Stimulated activated CD8-positive, alpha-beta memory T cell treated with anti-CD3 and anti-CD28 coated beads, Interleukin-7, amount 100 ng/mL, for 24 hours (primary cell): Measurements from ENCODE around the gene CFAP46.
"Not testable (repeated sequence)": the region's sequence is repeated elsewhere in the genome, so short reads cannot be mapped to it uniquely, and the experiment has no call there.

Source experiments
- DNase-seq: peaks from one replicate; pipeline ENCODE4 v3.0.0-alpha.2; 2020; ENCODE audit warnings: low read depth

The CFAP46 gene

GRCh38 chr10:132804785-132805426 lies 137.5 kb downstream of the CFAP46 start:
- no peak for DNase-seq

- no peak for DNase-seq
These were observed 138.1 kb downstream of the CFAP46 start for GRCh38 chr10:132804287-132804686.

- DNase-seq: no peak
These were observed 138.8 kb downstream of the CFAP46 start for GRCh38 chr10:132803416-132804210.

DNA sequence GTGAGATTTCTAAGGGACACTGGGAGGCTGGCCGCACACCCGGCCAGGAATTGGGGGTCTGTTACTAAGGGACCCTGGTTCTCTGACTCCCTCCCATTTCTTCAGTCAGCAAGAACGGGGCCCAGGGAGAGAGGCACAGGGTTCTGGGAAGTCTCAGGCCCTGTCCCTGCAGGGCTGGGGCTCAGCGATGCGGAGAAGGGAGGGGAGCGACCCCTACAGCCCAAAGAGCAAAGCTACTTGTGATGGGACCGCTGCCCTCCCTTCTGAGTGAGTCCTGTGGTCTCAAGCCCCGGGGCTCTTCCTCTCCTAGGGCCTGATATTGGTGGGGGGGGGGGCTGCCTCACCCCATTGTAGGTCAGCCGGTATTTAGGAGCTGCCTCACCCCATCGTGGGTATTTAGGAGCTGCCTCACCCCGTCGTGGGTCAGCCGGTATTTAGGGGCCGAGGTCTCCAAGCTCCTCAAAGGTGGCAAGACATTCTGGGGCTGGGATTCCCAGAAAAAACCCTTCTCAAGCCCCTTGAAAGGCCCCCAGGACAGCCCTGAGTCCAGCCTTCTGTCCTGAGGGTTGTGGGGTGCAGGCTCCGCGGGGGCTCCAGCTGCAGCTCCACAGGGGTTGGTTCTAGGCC lies 139.6 kb downstream of the CFAP46 start:
- DNase-seq: no peak

- DNase-seq: no peak
These were observed 140.3 kb downstream of the CFAP46 start for GRCh38 chr10:132802048-132802447.

DNA sequence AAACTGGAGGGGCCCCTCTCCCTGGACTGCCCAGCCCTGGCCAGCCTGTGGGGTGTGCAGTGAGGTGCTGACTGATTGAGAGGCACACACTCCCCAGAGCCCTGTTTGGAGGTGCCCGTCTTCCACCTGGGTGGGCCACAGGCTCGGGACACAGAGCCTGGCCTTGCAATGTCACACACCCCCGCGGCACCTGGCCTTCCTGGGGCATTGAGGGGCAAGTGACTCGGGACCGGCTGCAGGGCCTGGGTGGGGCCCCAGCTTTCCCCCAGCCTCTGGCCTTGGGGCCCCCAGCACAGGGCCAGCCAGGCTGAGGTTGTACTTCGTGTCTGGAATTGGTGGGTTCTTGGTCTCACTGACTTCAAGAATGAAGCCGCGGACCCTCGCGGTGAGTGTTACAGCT lies 142.5 kb downstream of the CFAP46 start:
- no peak for DNase-seq

GRCh38 chr10:132798876-132799275 lies 143.5 kb downstream of the CFAP46 start:
- DNase-seq: no peak

GRCh38 chr10:132798403-132798802 lies 144.0 kb downstream of the CFAP46 start:
- DNase-seq: no peak

- DNase-seq: not testable (repeated sequence)
These were observed 144.4 kb downstream of the CFAP46 start for GRCh38 chr10:132797986-132798385.

GRCh38 chr10:132796846-132797245 lies 145.5 kb downstream of the CFAP46 start:
- DNase-seq: no peak

DNA sequence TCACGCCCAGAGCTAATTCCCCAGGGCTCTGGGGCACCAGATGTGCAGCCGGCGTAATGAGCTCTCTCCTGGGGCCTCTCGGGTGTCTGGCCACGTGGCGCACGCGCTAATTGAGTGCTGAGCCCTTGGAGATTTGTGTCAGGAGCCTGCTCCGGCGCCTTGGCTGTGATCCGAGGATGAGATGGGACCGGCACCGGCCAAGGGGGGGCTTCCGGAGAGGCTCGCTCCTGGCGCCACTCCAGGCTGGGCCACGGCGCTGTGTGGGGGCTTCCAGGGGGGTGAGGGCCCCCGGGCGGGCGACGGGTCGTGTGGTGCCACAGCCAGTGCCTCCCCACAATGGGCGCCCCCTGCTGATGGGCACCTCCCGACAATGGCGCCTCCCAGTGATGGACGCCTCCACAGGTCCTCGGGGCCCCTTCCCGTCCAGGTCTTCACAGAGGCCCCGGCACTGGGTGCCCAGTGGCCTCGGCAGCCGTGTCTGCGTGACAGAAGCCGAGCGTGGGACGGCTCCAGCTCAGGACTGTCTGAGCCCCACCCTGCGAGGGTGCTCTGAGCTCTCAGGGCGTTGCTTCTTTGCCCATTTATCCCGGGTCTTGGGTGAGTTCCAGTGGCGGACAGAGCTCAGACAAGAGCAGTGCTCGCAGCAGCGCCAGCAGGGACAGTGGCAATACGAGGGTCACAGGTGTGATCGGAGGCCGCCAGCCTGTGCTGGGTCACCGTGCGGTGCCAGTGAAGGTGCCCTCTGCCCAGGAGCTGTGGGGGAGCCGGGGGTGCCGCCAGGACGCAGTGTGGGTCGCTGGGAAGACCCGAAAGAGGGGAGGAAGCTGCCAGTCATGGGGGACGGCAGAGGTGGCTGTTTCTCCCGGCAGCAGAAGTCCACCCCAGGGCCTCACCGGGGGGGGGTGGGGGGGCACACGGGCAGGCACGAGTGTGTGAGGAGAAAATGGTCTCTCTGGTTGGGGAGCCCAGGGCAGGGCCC lies 148.2 kb downstream of the CFAP46 start:
- DNase-seq: no peak

DNA sequence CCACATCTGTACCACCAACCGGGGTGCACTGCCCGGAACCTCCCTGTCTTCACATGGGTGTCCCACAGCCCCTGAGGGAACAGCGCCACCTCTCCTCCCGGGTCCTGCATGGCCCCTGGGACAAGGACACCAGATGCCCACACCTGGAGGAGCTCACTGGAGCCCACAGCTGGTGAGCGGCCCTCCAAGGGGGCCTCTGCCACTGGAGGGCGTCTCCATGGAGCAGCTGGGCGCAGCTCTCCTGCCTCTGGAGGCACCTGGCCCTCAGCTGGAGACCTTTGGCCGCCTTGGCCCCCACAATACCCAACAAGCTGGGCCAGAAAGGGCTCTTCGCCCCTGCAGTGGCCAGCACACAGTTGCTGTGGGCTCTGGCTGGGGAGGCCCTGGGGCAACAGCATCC lies 149.2 kb downstream of the CFAP46 start:
- no peak for DNase-seq

DNA sequence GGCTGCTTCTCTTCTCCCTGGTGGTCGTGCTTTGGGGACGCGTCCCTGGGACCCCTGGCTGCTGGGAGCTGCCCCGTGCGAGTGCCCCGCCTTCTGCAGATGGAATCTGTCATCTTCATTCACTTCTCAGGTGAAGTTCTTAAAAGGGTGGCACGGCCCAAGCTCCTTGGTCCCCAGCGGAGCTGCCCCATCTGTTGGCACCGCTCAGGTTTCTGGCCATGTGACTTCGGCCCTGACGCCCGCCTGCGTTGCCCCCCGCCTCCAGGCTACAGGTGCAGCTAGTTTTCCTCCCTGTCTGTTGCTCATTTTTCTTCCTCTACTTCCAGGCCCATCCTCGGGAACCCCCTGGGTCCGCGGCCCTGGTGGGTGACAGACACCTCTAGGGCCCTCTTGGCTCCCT lies 149.6 kb downstream of the CFAP46 start:
- no peak for DNase-seq

DNA sequence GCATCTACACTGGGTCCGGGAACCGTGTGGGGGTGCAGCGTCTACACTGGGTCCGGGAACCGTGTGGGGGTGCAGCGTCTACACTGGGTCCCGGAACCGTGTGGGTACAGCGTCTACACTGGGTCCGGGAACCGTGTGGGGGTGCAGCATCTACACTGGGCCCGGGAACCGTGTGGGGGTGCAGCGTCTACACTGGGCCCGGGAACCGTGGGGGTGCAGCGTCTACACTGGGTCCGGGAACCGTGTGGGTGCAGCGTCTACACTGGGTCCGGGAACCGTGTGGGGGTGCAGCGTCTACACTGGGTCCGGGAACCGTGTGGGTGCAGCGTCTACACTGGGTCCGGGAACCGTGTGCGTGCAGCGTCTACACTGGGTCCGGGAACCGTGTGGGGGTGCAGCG lies 150.3 kb downstream of the CFAP46 start:
- not testable (repeated sequence) for DNase-seq

GRCh38 chr10:132790934-132791829 lies 151.2 kb downstream of the CFAP46 start:
- DNase-seq: no peak

- no peak for DNase-seq
These were observed 151.9 kb downstream of the CFAP46 start for GRCh38 chr10:132790470-132790869.

DNA sequence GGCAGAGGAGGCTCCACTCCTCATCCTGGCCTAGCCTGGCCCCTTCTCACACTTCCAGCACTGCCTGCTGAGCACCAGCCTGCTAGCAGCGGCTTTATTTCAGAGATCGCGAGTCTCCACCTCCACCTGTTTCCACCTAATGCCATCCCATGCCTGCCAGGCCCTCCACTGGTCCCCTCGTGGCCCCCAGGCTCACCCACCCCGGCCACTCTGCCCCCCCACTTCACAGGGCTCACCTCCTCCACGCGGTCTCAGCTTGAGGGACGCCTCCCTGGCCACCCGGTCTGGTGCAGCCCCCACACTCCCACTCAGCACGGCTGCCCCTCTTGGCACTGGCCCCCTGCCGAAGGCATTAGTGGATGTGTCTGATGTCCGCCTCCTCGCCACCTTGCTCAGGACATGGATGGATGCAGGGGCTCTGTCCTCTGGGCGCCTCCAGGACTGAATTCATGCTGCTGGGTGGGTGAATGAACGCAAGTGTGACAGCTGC lies 152.7 kb downstream of the CFAP46 start:
- no peak for DNase-seq

- no peak for DNase-seq
These were observed 153.5 kb downstream of the CFAP46 start for GRCh38 chr10:132788831-132789219.

- DNase-seq: no peak
These were observed 154.1 kb downstream of the CFAP46 start for GRCh38 chr10:132788180-132788830.

DNA sequence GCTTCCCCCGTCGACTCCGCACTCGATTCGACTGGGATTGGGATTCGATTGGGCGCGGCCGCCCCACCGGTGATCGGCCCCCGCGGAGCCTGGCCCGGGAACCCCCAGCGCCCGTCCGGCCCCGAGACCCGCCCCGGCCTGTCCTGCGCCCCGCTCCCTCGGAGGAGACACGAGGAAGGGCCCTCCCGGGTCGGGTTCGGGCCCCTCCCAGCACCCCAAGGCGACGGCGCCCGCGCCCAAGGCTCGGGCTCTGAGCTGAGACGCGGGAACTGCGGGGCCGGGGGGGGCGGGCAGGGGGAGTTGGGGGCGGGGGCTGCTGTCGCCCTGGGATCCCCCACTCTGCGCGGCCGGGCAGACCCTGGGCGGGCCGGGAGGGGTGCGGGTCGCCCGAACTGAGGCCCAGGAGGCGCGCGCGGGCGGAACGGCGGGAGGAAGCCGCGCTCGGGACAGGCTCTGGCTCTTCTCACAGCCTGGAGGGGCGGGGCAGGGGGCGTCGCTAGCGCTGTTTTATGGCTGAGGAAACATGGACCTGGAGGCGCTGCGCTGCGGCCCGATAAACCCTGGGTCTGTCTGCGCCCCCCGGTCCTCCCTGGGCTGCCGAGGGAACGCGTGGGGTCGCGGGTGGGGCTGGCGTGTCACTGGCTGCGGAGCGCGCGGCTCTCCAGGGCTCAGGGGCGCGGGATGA lies 154.7 kb downstream of the CFAP46 start:
- no peak for DNase-seq
